ENCODE data around the gene ZNF726.

- TF ChIP-seq EZH2 (IDR thresholded peaks at IDR 0.05; ENCODE audit: borderline replicate concordance, low read depth, low read length, poor library complexity, severe bottlenecking) = no peak
- TF ChIP-seq CTCF (conservative IDR thresholded peaks at IDR 0.05; ENCODE audit: low read depth, low read length) = no peak
Observed at GRCh38 chr19:23956051-23956450, 41.4 kb downstream of the ZNF726 start.

All from A673 (cell line).